ENCODE measurements around the gene GORAB. TPM values are rescaled to one million over a fixed set of nuclear protein-coding genes. Genes with fewer than 3 reads are reported as not detected.

GORAB gene
- total and polyA plus RNA-seq, 2 of the 4 experiments (the other 2 are of a cell fraction), result 11.3 to 14.0 TPM

- H3K27me3 ChIP-seq (ENCODE audit: control insufficient read depth, insufficient read depth, low read length), result no peaks in the 10 kb centered on the region
- no peak overlapping the region for H2BK5ac ChIP-seq (ENCODE audit: low read depth, low read length, poor library complexity, severe bottlenecking)
- BruUV-seq (replicated peaks), result no TSS peak
- H3K18ac ChIP-seq (ENCODE audit: low read depth, low read length), result no peak overlapping the region
- no peaks in the 10 kb centered on the region for H3K9me3 ChIP-seq (ENCODE audit: control insufficient read depth, insufficient read depth, low read length)
- H3K4me3 ChIP-seq (ENCODE audit: insufficient read depth, low read depth, low read length), result no peak overlapping the region
- no peak overlapping the region for H3K14ac ChIP-seq (replicated peaks; ENCODE audit: low read depth, low read length)
- no peak overlapping the region for H2AFZ ChIP-seq (replicated peaks; ENCODE audit: low read length, poor library complexity)
- no peaks in the 10 kb centered on the region for H3K4me1 ChIP-seq (ENCODE audit: control insufficient read depth, insufficient read depth, low read length)
- H4K20me1 ChIP-seq (ENCODE audit: insufficient read depth, low read length), result no peaks in the 10 kb centered on the region
- H4K5ac ChIP-seq (ENCODE audit: low read depth, low read length), result no peak overlapping the region
- no peaks in the 10 kb centered on the region for H3K9me1 ChIP-seq (ENCODE audit: insufficient read depth, low read length)
- no peak overlapping the region for H3K56ac ChIP-seq (ENCODE audit: extremely low read depth, insufficient read depth, low read length)
- no peaks in the 10 kb centered on the region for H3K36me3 ChIP-seq (ENCODE audit: control insufficient read depth, insufficient read depth, low read length)
- POLR2A ChIA-PET (ENCODE audit: unreplicated experiment), result no interaction called here
- peak; percentile 62 for TF ChIP-seq MAFK (IDR thresholded peaks at IDR 0.05; ENCODE audit: low read depth, low read length)
- TF ChIP-seq RAD21 (IDR thresholded peaks at IDR 0.05; ENCODE audit: low read length), result no peak
- no peak overlapping the region for H2BK20ac ChIP-seq (ENCODE audit: low read depth, low read length)
- H3K4ac ChIP-seq (ENCODE audit: low read depth, low read length), result no peak overlapping the region
- CTCF ChIA-PET, result interaction anchor here (0.6 kb wide), 1 partner anchor 314 kb away, joined by 3 read pairs; no protein-coding TSS in a partner anchor
- H2AK5ac ChIP-seq (ENCODE audit: low read depth, low read length), result no peak overlapping the region
- no peak overlapping the region for H4K8ac ChIP-seq (ENCODE audit: low read depth in 2 of 2, low read length in 2 of 2)
- DNase-seq (no peak), ATAC-seq (ENCODE audit: low read depth) (no peak)
- no peak overlapping the region for H3K23ac ChIP-seq (ENCODE audit: low read depth, low read length)
- H3K27ac ChIP-seq (ENCODE audit: insufficient read depth, low read length), result no peak overlapping the region
- no CpG with 5 or more reads among the region's 3 CpGs for WGBS, 2 experiments (ENCODE audit: extremely low coverage in 2 of 2, insufficient read length in 1 of 2)
- H2AK9ac ChIP-seq (replicated peaks; ENCODE audit: low read depth, low read length, poor library complexity), result no peak overlapping the region
- no peak overlapping the region for H3K9ac ChIP-seq (ENCODE audit: low read depth, low read length)
- intact Hi-C loops (cut with micrococcal nuclease) (no loop called here), dilution Hi-C loops (cut with HindIII; ENCODE audit: low sequenced_read_pairs, unreplicated experiment) (no loop called here), in situ Hi-C loops (cut with MboI; ENCODE audit: low sequenced_read_pairs) (no loop called here)
- H2BK15ac ChIP-seq (ENCODE audit: low read depth, low read length), result no peak overlapping the region
- no peak overlapping the region for H2BK120ac ChIP-seq (ENCODE audit: low read depth, low read length)
- H4K91ac ChIP-seq (ENCODE audit: insufficient read depth, low read depth, low read length), result no peak overlapping the region
- H3K79me1 ChIP-seq (ENCODE audit: low read depth in 1 of 2, low read length in 2 of 2), result no peaks in the 10 kb centered on the region
- H3K4me2 ChIP-seq (ENCODE audit: low read depth, low read length), result no peak overlapping the region
These were observed 45.0 kb downstream of the GORAB start for GRCh38 chr1:170576980-170577379.
